Mucosa of rectum (tissue), 2 donors: ENCODE results near the gene KCNH5.
"Not testable (repeated sequence)": the region's sequence is repeated elsewhere in the genome, so short reads cannot be mapped to it uniquely, and the experiment has no call there.

Experiments
- H3K27ac ChIP-seq, 2 donors: one replicate each; pipeline ENCODE4 v1.7.0; 2013; ENCODE audit warnings: inconsistent platforms in 2 of 2, low read depth in 2 of 2, low read length in 2 of 2
- H3K27me3 ChIP-seq, 2 donors: one replicate each; pipeline ENCODE4 v1.7.0; 2013; ENCODE audit warnings: low read length in 2 of 2; ENCODE audit not compliant: control insufficient read depth in 2 of 2, insufficient read depth in 2 of 2
- H3K36me3 ChIP-seq, 2 donors: one replicate each; pipeline ENCODE4 v1.7.0; 2013; ENCODE audit warnings: low read length in 2 of 2; ENCODE audit not compliant: control insufficient read depth in 2 of 2, insufficient read depth in 2 of 2
- H3K4me1 ChIP-seq, 2 donors: one replicate each; pipeline ENCODE4 v1.7.0; 2013; ENCODE audit warnings: low read length in 2 of 2, mild to moderate bottlenecking in 1 of 2; ENCODE audit not compliant: control insufficient read depth in 2 of 2, insufficient read depth in 2 of 2
- H3K4me3 ChIP-seq, 2 donors: one replicate each; pipeline ENCODE4 v1.7.0; 2013; ENCODE audit warnings: low read length in 2 of 2
- H3K9ac ChIP-seq, 2 donors: one replicate each; pipeline ENCODE4 v1.7.0; 2013; ENCODE audit warnings: low read length in 2 of 2, low read depth in 1 of 2, mild to moderate bottlenecking in 1 of 2
- H3K9me3 ChIP-seq, 2 donors: one replicate each; pipeline ENCODE4 v1.7.0; 2013; ENCODE audit warnings: low read length in 2 of 2; ENCODE audit not compliant: control insufficient read depth in 2 of 2
- donor health status: healthy.
- donor health status: Normal muscosa, but diverticular disease.

The KCNH5 gene

DNA sequence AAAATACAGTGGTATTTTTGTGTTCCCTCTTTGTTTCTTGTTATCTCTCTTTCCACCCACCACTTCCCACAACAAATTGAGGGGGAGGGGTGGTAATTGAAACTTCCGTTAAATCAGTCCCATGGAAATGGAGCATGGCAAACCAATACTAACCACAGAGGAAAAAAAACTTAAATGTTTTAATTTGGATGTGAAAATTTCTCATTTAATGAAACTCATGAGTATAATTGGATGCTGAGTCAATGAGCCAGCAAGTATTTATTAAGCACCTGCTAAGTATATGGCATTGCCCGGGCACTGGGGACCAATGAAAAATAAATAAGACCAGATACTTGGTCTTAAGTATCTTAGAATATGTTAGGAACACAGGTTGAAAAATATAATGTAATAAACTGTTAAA, 147.5 kb downstream of the KCNH5 start:
- Histone ChIP-seq H3K4me3 (no peak overlapping the region), H3K9ac (no peak overlapping the region), H3K27me3 (no peaks in the 10 kb centered on the region), H3K9me3 (no peaks in the 10 kb centered on the region), H3K4me1 (no peaks in the 10 kb centered on the region), H3K36me3 (no peaks in the 10 kb centered on the region), H3K27ac (no peak overlapping the region)

DNA sequence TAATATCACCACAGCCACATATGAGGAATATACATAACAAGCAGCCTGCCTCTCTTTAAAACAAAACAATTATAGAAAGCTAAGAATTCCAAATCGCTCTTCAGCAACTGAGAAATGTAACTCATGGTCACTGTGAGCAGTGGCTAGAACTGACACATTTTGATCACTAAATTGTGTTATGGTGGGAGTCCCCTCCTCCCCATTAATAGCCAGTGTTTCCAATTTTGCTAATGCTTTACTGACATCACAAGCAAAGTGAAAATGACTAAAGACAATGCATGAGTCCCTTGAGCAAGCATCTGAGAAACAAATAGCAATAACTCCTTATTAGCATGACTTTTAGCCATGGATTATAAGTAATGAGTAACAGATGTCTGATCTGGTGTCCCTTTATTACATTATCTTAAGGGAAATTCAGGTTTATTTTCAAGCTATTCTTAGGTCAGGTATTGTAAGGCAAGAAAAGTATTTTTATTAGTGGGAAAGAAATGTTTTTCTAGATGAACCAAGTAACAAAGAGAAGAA, 148.3 kb downstream of the KCNH5 start:
- no peak overlapping the region for H3K4me3 ChIP-seq

DNA sequence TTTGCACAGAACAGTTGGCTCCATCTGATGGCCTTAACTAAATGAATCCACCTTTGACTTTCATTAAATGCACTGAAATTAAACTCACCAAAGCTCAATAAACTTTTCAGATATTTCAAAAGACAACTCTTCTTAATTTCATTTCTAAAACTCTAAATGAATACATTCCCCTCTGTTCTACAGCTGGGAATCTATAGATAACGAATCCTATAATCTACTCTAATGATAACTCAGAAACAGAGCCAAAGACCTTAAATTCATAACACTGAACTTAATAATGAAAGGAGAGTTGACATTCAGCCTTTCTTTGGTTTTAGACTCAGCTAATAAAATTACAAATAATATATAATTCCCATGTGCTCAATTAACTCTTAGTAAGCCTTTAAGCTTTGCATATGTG, 150.5 kb downstream of the KCNH5 start:
- H3K9me3 ChIP-seq, result peaks cover 0 to 6% of the 10 kb centered on the region in 2 donors
- no peaks in the 10 kb centered on the region for H3K36me3 ChIP-seq
- H3K4me3 ChIP-seq, result no peak overlapping the region
- no peaks in the 10 kb centered on the region for H3K27me3 ChIP-seq
- H3K9ac ChIP-seq, result no peak overlapping the region
- H3K4me1 ChIP-seq, result no peaks in the 10 kb centered on the region
- H3K27ac ChIP-seq, result no peak overlapping the region

More for the DNA sequence above, 148.3 kb downstream of the KCNH5 start:
- H3K27me3 ChIP-seq, result no peaks in the 10 kb centered on the region
- no peak overlapping the region for H3K9ac ChIP-seq
- no peaks in the 10 kb centered on the region for H3K36me3 ChIP-seq
- H3K4me1 ChIP-seq, result no peaks in the 10 kb centered on the region
- H3K9me3 ChIP-seq, result no peaks in the 10 kb centered on the region
- no peak overlapping the region for H3K27ac ChIP-seq

DNA sequence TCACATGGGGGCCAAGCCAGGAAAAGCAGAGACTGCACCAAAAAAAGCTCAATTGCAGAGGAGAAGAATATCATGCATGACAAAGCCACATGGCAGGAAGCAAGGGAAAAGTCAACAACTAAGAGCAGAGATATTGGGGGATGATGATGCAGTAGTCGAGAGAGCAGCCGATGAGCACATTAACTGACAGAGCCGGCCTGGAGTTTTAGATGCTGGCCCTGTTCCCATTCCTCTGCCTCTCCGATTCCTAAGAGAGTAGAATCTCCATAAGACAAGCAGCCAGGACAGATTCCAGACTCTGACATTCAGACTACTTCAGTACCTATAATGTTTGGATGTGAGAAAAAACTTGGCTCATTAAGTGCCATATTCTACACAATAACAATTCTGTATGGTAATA, 155.9 kb downstream of the KCNH5 start:
- H3K27ac ChIP-seq, result no peak overlapping the region
- H3K4me3 ChIP-seq, result no peak overlapping the region
- H3K27me3 ChIP-seq, result no peaks in the 10 kb centered on the region
- no peaks in the 10 kb centered on the region for H3K36me3 ChIP-seq
- H3K9ac ChIP-seq, result no peak overlapping the region
- H3K9me3 ChIP-seq, result peaks cover 0 to 6% of the 10 kb centered on the region in 2 donors
- H3K4me1 ChIP-seq, result no peaks in the 10 kb centered on the region

DNA sequence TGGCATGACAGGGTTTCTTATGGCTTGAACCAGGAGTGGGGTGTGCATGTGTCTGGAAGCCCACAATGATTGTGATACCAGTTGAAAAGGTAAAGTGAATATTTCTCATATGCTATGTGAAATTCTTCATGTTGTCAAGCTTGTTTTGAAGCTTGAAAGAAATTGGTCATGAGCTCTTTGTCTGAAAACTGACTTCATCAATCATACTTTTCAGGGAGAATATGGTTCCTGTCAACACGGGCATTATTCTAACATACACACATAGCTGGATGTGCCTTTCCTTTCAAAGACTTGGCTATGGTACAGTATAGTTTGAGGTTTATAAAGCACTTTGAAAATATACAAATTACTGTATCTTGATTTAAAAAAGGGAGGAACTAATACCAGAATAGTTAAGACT, 158.8 kb downstream of the KCNH5 start:
- H3K36me3 ChIP-seq, result no peaks in the 10 kb centered on the region
- H3K4me3 ChIP-seq, result no peak overlapping the region
- H3K9me3 ChIP-seq, result peaks cover 0 to 6% of the 10 kb centered on the region in 2 donors
- no peak overlapping the region for H3K9ac ChIP-seq
- no peak overlapping the region for H3K27ac ChIP-seq
- no peaks in the 10 kb centered on the region for H3K27me3 ChIP-seq
- H3K4me1 ChIP-seq, result no peaks in the 10 kb centered on the region

DNA sequence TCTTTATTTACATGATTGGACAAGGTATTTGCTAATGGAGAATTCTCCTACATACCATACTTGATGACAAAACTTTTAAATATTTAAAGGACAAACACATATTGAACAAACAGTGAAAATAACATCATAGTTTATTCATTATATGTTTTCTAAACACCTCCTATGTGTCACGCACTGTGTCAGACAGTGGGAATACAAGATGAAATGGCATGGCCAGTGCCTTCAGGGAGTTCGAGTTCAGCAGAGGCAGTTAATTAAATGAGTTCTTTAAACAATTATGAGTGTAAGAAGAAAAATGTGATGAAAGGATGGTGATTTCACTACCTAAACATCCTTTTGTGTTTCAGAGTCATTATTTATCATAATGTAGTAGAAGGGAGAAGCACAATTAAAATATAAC, 159.8 kb downstream of the KCNH5 start:
- no peaks in the 10 kb centered on the region for H3K4me1 ChIP-seq
- H3K27ac ChIP-seq, result no peak overlapping the region
- no peaks in the 10 kb centered on the region for H3K27me3 ChIP-seq
- no peak overlapping the region for H3K4me3 ChIP-seq
- H3K36me3 ChIP-seq, result no peaks in the 10 kb centered on the region
- no peaks in the 10 kb centered on the region for H3K9me3 ChIP-seq
- no peak overlapping the region for H3K9ac ChIP-seq

DNA sequence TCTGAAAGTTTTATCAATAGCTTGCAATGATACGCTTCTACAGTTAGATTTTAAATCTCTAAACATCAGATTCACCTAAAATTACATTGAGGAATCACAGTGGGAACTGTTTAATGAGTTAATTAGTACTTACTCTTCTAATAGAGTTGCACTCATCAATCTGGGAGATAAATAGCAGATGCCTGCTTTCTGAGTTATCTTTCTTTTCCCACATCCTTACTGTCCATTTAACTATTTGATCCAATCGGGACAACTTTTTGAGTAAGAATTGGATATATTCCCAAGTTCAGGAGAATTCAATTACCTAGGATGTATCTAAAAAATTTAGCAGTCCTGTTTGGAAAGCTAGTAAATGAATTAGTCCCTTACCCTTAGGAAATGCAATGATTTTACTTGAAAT, 162.3 kb downstream of the KCNH5 start:
- no peaks in the 10 kb centered on the region for H3K36me3 ChIP-seq
- no peak overlapping the region for H3K4me3 ChIP-seq
- H3K9ac ChIP-seq, result no peak overlapping the region
- no peak overlapping the region for H3K27ac ChIP-seq
- peaks cover 0 to 3% of the 10 kb centered on the region in 2 donors for H3K9me3 ChIP-seq
- H3K27me3 ChIP-seq, result no peaks in the 10 kb centered on the region
- no peaks in the 10 kb centered on the region for H3K4me1 ChIP-seq

DNA sequence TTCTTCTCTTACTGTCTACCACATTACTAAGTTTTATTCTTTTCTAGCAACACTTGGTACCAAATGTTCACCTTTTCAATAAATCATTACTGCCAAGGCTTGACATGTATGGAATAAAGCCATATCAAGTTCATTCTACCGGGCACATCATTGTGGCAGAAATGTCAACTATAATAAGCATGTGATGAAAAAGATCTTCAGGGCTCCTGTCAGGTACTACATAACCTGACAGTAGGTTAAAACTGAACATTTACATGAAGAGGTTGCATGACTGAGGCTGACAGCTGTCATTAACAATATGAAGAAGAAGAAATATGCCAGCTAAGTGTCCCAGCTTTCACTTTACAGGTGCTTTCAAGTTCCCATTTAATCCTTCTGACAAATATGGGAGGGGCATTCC, 178.9 kb downstream of the KCNH5 start:
- Histone ChIP-seq H3K9me3 (no peaks in the 10 kb centered on the region), H3K27ac (no peak overlapping the region), H3K4me1 (no peaks in the 10 kb centered on the region), H3K4me3 (no peak overlapping the region), H3K27me3 (no peaks in the 10 kb centered on the region), H3K36me3 (no peaks in the 10 kb centered on the region), H3K9ac (no peak overlapping the region)

DNA sequence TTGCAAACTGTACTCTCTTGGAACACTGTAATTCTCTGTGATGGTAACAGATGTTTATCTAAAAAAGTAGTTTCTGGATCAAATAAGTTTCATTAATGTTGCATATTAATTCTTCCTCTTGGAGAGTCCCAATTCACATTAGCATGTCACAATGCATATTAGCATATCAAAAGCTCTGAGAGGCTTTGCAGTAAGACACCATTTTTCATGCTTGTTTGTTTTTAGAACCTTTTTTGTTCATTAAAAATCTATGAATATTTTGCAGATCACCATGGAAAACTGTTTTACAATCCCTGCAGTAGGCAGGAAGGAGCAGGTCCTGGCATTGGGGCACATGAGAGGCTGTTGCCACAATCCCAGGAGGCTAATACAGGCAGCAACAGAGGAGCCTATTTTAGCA, 180.7 kb downstream of the KCNH5 start:
- no peak overlapping the region for H3K27ac ChIP-seq
- no peaks in the 10 kb centered on the region for H3K36me3 ChIP-seq

DNA sequence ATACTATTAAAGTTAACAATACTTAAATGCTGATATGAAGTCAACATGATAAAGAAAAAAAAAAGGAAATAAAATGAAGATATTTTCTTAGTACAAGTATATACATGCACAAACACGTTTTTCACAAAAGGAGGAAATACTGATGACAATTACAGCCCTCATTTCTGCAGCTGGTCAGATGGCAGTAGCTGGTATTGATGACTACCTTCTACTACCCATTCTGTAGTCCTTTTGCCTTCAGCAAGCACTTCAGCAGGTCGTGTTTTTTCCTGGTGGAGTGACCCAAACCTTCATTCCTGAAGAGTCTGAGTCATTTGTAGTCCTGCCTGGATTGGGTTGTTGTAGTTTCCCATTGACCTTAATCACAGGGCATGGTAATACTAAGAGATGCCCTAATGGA, 187.2 kb downstream of the KCNH5 start:
- not testable (repeated sequence) for H3K4me3 ChIP-seq, H3K36me3 ChIP-seq, H3K27ac ChIP-seq, H3K4me1 ChIP-seq, H3K9ac ChIP-seq, H3K27me3 ChIP-seq, H3K9me3 ChIP-seq

More for the DNA sequence above, 180.7 kb downstream of the KCNH5 start:
- no peaks in the 10 kb centered on the region for H3K4me1 ChIP-seq
- H3K9ac ChIP-seq, result no peak overlapping the region
- H3K27me3 ChIP-seq, result no peaks in the 10 kb centered on the region
- no peaks in the 10 kb centered on the region for H3K9me3 ChIP-seq
- no peak overlapping the region for H3K4me3 ChIP-seq

DNA sequence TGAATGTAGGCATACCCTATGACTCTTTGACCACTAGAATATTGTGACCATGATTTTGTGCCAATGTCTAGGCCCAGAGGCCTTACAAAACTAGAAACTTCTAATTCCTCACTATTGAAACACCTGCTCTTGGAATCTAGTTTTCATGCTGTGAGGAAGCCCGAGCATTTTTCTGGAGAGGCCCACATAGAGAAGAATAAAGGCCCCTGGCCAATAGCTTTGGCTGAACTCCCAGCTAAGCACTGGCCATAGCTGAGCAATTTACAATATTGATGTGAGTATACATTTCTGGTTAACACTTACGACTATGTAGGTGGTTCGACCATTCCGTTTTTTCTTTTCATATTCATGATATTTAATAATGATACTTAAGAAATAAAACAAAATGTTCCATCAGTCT, 190.3 kb downstream of the KCNH5 start:
- Histone ChIP-seq H3K4me3 (no peak overlapping the region), H3K27ac (no peak overlapping the region), H3K9me3 (no peaks in the 10 kb centered on the region), H3K36me3 (no peaks in the 10 kb centered on the region), H3K4me1 (no peaks in the 10 kb centered on the region), H3K27me3 (no peaks in the 10 kb centered on the region), H3K9ac (no peak overlapping the region)
